K562 (cell line): Measurements from ENCODE around the gene PNP.

Source experiments
- CREM ChIP-seq: IDR thresholded peaks from 2 replicates; pipeline ENCODE4 v1.6.1; 2014; ENCODE audit warnings: antibody characterized with exemption, low read depth
- CTCF ChIP-seq, 3 experiments: IDR thresholded peaks in 2 of 3; conservative IDR thresholded peaks in 1 of 3; 2 replicates each; pipeline ENCODE4 v1.5.1; 2011 to 2012; ENCODE audit warnings: low read length in 3 of 3, mild to moderate bottlenecking in 3 of 3, control low read depth in 2 of 3, improper control_type of control experiment in 1 of 3, inconsistent platforms in 1 of 3, low read depth in 1 of 3, mixed read lengths in 1 of 3, moderate library complexity in 1 of 3; ENCODE audit not compliant: insufficient read depth in 2 of 3
- FOXK2 ChIP-seq, 2 experiments: fragments of 450-650 bp; IDR thresholded peaks in 1 of 2; conservative IDR thresholded peaks in 1 of 2; 2 replicates each; pipeline ENCODE4 v1.6.1; 2016; ENCODE audit warnings: low read depth in 2 of 2, mild to moderate bottlenecking in 1 of 2
- FOXM1 ChIP-seq, 2 experiments: fragments of 450-650 bp in 1 of 2; sonication (generic) in 1 of 2; formaldehyde crosslinking in 1 of 2; IDR thresholded peaks; 2 replicates each; pipeline versions ENCODE4 v1.6.1 to v1.9.0; 2017 to 2022; ENCODE audit warnings: low read depth in 2 of 2, mild to moderate bottlenecking in 2 of 2, missing genetic modification reagents in 1 of 2, moderate library complexity in 1 of 2
- GMEB1 ChIP-seq: fragments of 250-450 bp; sonication (Bioruptor Pico); IDR thresholded peaks from 2 replicates; pipeline ENCODE4 v1.4.0; 2020; ENCODE audit warnings: mild to moderate bottlenecking
- GTF2A2 ChIP-seq: IDR thresholded peaks from 2 replicates; pipeline ENCODE4 v1.6.1; 2016; ENCODE audit warnings: mild to moderate bottlenecking, missing genetic modification characterization, missing compliant biosample characterization
- POLR2A ChIP-seq: fragments of 450-650 bp; conservative IDR thresholded peaks from 2 replicates; pipeline ENCODE4 v1.6.1; 2016
- TEAD4 ChIP-seq, 2 experiments: sonication (generic) in 1 of 2; formaldehyde crosslinking in 1 of 2; IDR thresholded peaks; 2 replicates each; pipeline versions ENCODE4 v1.6.1 to v1.8.0; 2012 to 2022; ENCODE audit warnings: borderline replicate concordance in 1 of 2, inconsistent platforms in 1 of 2, low read length in 1 of 2, mild to moderate bottlenecking in 1 of 2, missing genetic modification reagents in 1 of 2
- TGIF2 ChIP-seq: sonication (generic); formaldehyde crosslinking; IDR thresholded peaks from 2 replicates; pipeline ENCODE4 v1.8.1; 2022; ENCODE audit warnings: mild to moderate bottlenecking, missing genetic modification reagents, moderate library complexity
- ZNF512 ChIP-seq: IDR thresholded peaks from 2 replicates; pipeline ENCODE4 v1.6.1; 2016; ENCODE audit warnings: missing genetic modification characterization, missing compliant biosample characterization
- ZSCAN29 ChIP-seq: fragments of 450-650 bp; IDR thresholded peaks from 2 replicates; pipeline ENCODE4 v1.6.1; 2017
- TF ChIP-seq, protein P1 (sequence below): sonication (generic); formaldehyde crosslinking; IDR thresholded peaks from 2 replicates; pipeline ENCODE4 v1.9.0; 2022; ENCODE audit warnings: mild to moderate bottlenecking, missing genetic modification reagents
- TF ChIP-seq, protein P2 (sequence below): sonication (generic); formaldehyde crosslinking; IDR thresholded peaks from 2 replicates; pipeline ENCODE4 v1.8.0; 2022; ENCODE audit warnings: mild to moderate bottlenecking, missing genetic modification reagents

- TF ChIP-seq FOXM1 (IDR thresholded peaks at IDR 0.05; ENCODE audit: low read depth): no peak
- TF ChIP-seq FOXM1 (CRISPR knock-in tag; IDR thresholded peaks at IDR 0.05; ENCODE audit: low read depth): no peak
- TF ChIP-seq GTF2A2 (tag): no peak
- no peak for TF ChIP-seq ZSCAN29
- no peak for TF ChIP-seq CTCF (IDR thresholded peaks at IDR 0.05 in 2 of 3, conservative IDR thresholded peaks at IDR 0.05 in 1 of 3; ENCODE audit: insufficient read depth in 2 of 3, low read depth in 1 of 3, low read length in 3 of 3)
- no peak for TF ChIP-seq GMEB1 (CRISPR knock-in tag)
- no peak for TF ChIP-seq TGIF2 (CRISPR knock-in tag)
- TF ChIP-seq, protein P1, sequence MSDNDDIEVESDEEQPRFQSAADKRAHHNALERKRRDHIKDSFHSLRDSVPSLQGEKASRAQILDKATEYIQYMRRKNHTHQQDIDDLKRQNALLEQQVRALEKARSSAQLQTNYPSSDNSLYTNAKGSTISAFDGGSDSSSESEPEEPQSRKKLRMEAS (CRISPR knock-in tag): no peak
- no peak for TF ChIP-seq CREM
- TF ChIP-seq ZNF512 (tag): no peak
- TF ChIP-seq TEAD4 (IDR thresholded peaks at IDR 0.05; ENCODE audit: low read length): no peak
- no peak for TF ChIP-seq TEAD4 (CRISPR knock-in tag; IDR thresholded peaks at IDR 0.05; ENCODE audit: borderline replicate concordance)
- TF ChIP-seq FOXK2 (conservative IDR thresholded peaks at IDR 0.05 in 1 of 2, IDR thresholded peaks at IDR 0.05 in 1 of 2; ENCODE audit: low read depth in 2 of 2): no peak
- TF ChIP-seq, protein P2, sequence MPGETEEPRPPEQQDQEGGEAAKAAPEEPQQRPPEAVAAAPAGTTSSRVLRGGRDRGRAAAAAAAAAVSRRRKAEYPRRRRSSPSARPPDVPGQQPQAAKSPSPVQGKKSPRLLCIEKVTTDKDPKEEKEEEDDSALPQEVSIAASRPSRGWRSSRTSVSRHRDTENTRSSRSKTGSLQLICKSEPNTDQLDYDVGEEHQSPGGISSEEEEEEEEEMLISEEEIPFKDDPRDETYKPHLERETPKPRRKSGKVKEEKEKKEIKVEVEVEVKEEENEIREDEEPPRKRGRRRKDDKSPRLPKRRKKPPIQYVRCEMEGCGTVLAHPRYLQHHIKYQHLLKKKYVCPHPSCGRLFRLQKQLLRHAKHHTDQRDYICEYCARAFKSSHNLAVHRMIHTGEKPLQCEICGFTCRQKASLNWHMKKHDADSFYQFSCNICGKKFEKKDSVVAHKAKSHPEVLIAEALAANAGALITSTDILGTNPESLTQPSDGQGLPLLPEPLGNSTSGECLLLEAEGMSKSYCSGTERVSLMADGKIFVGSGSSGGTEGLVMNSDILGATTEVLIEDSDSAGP (CRISPR knock-in tag): no peak
- TF ChIP-seq POLR2A: no peak
These were observed 43.1 kb downstream of the PNP start for GRCh38 chr14:20512177-20512905.
